Activated CD4-positive, alpha-beta T cell treated with anti-CD3 and anti-CD28 coated beads, Interleukin-2, amount 50 U/mL, for 16 hours (primary cell): ENCODE data around the gene PHF14.
"Not testable (repeated sequence)": the region's sequence is repeated elsewhere in the genome, so short reads cannot be mapped to it uniquely, and the experiment has no call there.

Source experiments
- DNase-seq: peaks from one replicate; pipeline ENCODE4 v3.0.0-alpha.2; 2020

Gene PHF14

GRCh38 chr7:10973061-10973941 lies at the start of gene PHF14:
TSS of gene PHF14 (plus strand) at chr7:10973872. CDS start at chr7:10974324, 452 bp downstream.
- DNase-seq = peak; percentile 97

- no peak for DNase-seq
Measured at GRCh38 chr7:10924370-10924769, 49.3 kb upstream of the PHF14 start.

- DNase-seq = not testable (repeated sequence)
Measured at GRCh38 chr7:10928203-10928602, 45.5 kb upstream of the PHF14 start.

- DNase-seq = no peak
Measured at GRCh38 chr7:10930551-10930950, 43.1 kb upstream of the PHF14 start.

GRCh38 chr7:10931161-10931560 lies 42.5 kb upstream of the PHF14 start:
- DNase-seq = no peak

GRCh38 chr7:10934292-10934691 lies 39.4 kb upstream of the PHF14 start:
- no peak for DNase-seq

- peak; percentile 2 for DNase-seq
Measured at GRCh38 chr7:10939237-10939910, 34.3 kb upstream of the PHF14 start.

GRCh38 chr7:10939911-10940703 lies 33.6 kb upstream of the PHF14 start:
- DNase-seq = peak; percentile 90

- DNase-seq = peak; percentile 18
Measured at GRCh38 chr7:10940704-10941355, 32.8 kb upstream of the PHF14 start.

- DNase-seq = no peak
Measured at GRCh38 chr7:10950494-10950893, 23.2 kb upstream of the PHF14 start.

GRCh38 chr7:10950974-10951578 lies 22.6 kb upstream of the PHF14 start:
- DNase-seq = not testable (repeated sequence)

- no peak for DNase-seq
Measured at GRCh38 chr7:10952588-10952987, 21.1 kb upstream of the PHF14 start.

GRCh38 chr7:10953078-10953750 lies 20.5 kb upstream of the PHF14 start:
- not testable (repeated sequence) for DNase-seq

- no peak for DNase-seq
Measured at GRCh38 chr7:10956528-10956927, 17.1 kb upstream of the PHF14 start.

- not testable (repeated sequence) for DNase-seq
Measured at GRCh38 chr7:10960242-10960641, 13.4 kb upstream of the PHF14 start.

- DNase-seq = not testable (repeated sequence)
Measured at GRCh38 chr7:10965016-10965415, 8.7 kb upstream of the PHF14 start.

- no peak for DNase-seq
Measured at GRCh38 chr7:10972174-10972573, 1.5 kb upstream of the PHF14 start.

GRCh38 chr7:10973942-10974911 lies 555 bp downstream of the PHF14 start:
- peak; percentile 22 for DNase-seq

GRCh38 chr7:10977113-10977512 lies 3.4 kb downstream of the PHF14 start:
- no peak for DNase-seq

GRCh38 chr7:10981317-10981716 lies 7.6 kb downstream of the PHF14 start:
- no peak for DNase-seq
